Astrocyte of the hippocampus (primary cell): ENCODE results near the gene KRTAP1-1.
"Not testable (repeated sequence)": the region's sequence is repeated elsewhere in the genome, so short reads cannot be mapped to it uniquely, and the experiment has no call there.

Source experiments
- DNase-seq: peaks from one replicate; pipeline ENCODE4 v3.0.0; 2011; ENCODE audit warnings: low read depth, low spot score

KRTAP1-1 gene

GRCh38 chr17:41055130-41055529 is 13.9 kb upstream of the KRTAP1-1 start, which contains the start of gene KRTAP2-2:
Gene KRTAP2-2 (minus strand): TSS chr17:41055230. CDS start chr17:41055211, 19 bp downstream.
- not testable (repeated sequence) for DNase-seq

DNA sequence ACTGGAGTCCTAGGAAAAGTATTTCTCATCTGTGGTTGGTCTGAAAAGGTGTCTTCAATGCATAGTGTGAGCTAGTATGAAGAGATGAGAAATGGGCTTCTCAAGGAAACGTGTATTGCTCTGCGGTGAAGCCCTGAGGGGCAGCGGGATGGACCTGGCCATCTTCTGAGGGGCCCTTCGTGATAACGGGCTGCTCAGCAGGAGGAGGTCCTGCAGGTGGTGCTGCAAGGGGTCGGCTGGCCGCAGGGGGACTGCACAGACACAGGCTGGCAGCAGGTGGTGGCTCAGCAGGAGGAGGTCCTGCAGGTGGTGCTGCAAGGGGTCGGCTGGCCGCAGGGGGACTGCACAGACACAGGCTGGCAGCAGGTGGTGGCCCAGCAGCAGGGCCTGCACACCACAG is 13.3 kb upstream of the KRTAP1-1 start:
- DNase-seq: not testable (repeated sequence)

- no peak for DNase-seq
These were observed 12.8 kb upstream of the KRTAP1-1 start for GRCh38 chr17:41054025-41054424.

- DNase-seq: peak; percentile 37
These were observed 11.3 kb upstream of the KRTAP1-1 start for GRCh38 chr17:41052566-41052965.

GRCh38 chr17:41049110-41049509 is 7.9 kb upstream of the KRTAP1-1 start:
- peak; percentile 46 for DNase-seq

DNA sequence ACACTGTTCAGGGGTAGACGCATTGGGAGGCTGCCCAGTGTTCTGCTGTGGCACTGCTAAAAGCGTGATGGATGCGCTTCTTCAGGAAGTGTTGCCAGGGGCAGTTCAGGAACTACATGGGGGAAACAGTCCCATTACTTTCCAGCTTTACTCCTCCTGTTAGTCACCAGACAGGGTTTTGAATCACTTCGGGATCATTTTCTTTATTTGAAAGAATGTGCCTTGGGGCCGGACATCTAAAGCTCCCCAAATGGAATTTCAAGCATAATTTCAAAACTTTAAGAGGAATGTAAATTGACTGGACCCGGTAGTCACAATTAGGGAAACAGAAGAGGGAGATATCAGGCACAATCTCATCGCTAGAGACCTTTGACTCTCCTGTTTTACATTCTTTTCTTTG is 7.2 kb upstream of the KRTAP1-1 start:
- DNase-seq: peak; percentile 58

DNA sequence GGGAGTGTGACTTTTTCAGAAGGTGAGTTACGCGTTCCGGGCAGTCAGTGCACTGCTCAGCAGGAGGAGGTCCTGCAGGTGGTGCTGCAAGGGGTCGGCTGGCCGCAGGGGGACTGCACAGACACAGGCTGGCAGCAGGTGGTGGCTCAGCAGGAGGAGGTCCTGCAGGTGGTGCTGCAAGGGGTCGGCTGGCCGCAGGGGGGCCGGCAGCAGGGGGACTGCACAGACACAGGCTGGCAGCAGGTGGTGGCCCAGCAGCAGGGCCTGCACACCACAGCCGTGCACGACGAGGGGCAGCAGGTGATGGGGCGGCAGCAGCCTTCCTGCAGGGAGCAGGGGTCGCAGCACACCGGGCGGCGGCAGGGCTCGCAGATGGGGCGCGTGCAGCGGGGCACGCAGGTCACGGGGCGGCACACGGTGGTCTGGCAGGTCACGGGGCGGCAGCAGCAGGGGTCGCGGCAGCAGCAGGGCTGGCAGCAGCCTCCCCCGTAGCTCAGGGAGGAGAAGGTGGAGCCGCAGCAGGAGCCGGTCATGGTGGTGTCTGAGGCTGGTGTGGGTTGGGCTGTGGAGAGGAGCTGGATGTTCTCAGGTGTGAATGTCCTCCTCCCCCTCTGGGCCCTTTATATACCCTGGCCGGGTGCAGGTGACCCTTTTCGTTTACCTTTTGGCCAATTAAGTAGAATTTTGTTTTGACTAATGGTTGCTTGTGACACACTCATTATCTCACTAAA is 5.7 kb upstream of the KRTAP1-1 start, which contains the start of gene KRTAP2-1:
Gene KRTAP2-1 (minus strand): TSS at position 582 of the 731 bp plus-strand sequence. CDS start 49 bp downstream, at position 533.
- DNase-seq: not testable (repeated sequence)

DNA sequence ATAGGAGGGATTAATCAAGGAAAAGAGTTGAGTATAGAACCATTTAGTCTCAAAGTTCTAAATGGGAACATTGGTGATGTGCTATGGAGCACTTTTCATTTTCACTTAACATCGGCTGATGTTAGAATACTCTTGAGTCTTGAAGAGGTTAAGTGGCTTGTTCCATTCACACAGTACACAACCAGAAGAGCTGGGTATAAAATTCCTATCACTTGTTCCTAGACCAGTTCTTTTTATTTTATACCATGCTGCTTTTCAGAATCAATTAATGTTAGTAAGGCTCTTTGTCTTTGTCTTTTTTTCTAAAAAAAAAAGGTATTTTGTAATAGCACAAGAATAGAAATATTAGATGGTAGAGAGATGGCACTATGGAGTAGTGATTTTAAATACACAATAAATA is 1.7 kb upstream of the KRTAP1-1 start:
- no peak for DNase-seq

- DNase-seq: no peak
These were observed 3.3 kb downstream of the KRTAP1-1 start for GRCh38 chr17:41037853-41038350.

GRCh38 chr17:41034346-41034935 is 6.8 kb downstream of the KRTAP1-1 start, which contains the start of gene KRTAP1-3:
Gene KRTAP1-3 (minus strand): TSS chr17:41034874. CDS start chr17:41034821, 53 bp downstream.
- DNase-seq: not testable (repeated sequence)

GRCh38 chr17:41029633-41030245 is 11.5 kb downstream of the KRTAP1-1 start, which contains the start of gene KRTAP1-4:
Gene KRTAP1-4 (minus strand): TSS chr17:41030195. CDS start chr17:41030078, 117 bp downstream.
- no peak for DNase-seq

GRCh38 chr17:41026715-41027471 is 14.4 kb downstream of the KRTAP1-1 start, which contains the start of gene KRTAP1-5:
Gene KRTAP1-5 (minus strand): TSS chr17:41027208. CDS start chr17:41027155, 53 bp downstream.
- peak; percentile 22 for DNase-seq

GRCh38 chr17:41024697-41025096 is 16.6 kb downstream of the KRTAP1-1 start:
- no peak for DNase-seq

DNA sequence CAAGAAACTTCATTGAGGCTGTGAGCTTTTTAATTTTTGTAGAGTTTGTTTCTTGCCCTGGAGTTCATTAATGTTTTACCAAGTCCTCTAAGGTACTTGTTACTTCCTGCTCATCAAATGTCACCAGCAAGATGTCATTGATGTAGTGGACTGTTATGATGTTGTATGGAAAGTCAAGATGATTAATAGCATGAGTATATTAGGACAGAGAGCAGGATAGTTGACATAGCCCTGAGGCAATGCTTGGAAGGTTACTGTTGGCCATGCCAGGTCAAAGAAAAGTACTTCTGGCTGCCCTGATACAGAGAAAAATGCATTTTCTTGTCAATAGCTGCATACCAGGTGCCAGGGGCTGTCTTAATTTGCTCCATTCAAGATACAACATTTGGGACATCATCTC is 20.9 kb downstream of the KRTAP1-1 start:
- no peak for DNase-seq

DNA sequence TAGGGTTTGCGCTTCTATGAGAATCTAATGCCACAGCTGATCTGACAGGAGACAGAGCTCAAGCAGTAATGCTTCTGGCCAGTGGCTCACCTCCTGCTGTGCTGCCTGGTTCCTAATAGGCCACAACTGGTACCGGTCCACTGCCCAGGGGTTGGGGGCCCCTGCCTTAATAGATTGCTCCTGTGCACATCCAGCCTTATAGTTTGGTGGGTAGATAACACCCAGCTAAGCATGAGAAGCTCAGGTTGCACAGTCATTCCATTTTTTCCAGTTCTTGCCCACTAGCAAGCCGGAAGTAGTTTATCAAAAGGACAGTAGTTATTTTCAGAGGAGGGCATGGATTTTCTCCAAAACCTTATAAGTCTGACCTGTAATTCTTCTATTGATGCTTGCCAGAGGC is 21.8 kb downstream of the KRTAP1-1 start:
- DNase-seq: no peak

DNA sequence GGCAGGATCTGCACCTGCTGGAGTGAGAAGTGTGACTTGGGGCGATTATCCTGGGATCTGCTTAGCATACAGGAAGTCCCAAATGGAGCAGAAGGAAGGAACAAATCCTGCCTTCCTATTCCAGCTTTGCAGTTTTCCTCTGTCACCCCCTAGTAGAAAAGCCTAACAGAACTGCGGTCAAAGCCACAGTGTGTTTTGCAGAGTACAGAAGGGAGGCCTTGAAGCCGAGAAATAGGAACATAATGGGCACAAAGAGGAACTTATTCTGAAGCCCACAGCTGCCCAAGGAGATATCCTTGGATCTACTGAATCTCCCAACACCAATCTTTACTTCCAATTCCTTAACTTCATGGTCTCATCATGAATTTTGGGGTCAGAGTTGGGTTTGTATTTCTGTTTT is 22.7 kb downstream of the KRTAP1-1 start:
- no peak for DNase-seq

GRCh38 chr17:41016578-41017215 is 24.6 kb downstream of the KRTAP1-1 start:
- DNase-seq: no peak

- DNase-seq: no peak
These were observed 25.8 kb downstream of the KRTAP1-1 start for GRCh38 chr17:41015454-41015853.

- peak; percentile 6 for DNase-seq
These were observed 27.6 kb downstream of the KRTAP1-1 start for GRCh38 chr17:41013606-41014005.

GRCh38 chr17:41013181-41013580 is 28.1 kb downstream of the KRTAP1-1 start:
- DNase-seq: no peak
